Measurements from ENCODE around the gene IQCC.

IQCC gene

DNA sequence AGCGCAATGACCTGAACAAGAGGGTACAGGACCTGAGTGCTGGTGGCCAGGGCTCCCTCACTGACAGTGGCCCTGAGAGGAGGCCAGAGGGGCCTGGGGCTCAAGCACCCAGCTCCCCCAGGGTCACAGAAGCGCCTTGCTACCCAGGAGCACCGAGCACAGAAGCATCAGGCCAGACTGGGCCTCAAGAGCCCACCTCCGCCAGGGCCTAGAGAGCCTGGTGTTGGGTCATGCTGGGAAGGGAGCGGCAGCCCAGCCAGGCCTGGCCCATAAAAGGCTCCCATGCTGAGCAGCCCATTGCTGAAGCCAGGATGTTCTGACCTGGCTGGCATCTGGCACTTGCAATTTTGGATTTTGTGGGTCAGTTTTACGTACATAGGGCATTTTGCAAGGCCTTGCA is 10.5 kb upstream of the IQCC start:
- TF ChIP-seq POLR2AphosphoS5 (IDR thresholded peaks at IDR 0.05; ENCODE audit: low read depth, low read length): peak; percentile 73
- TF ChIP-seq POU2F2 (IDR thresholded peaks at IDR 0.05; ENCODE audit: low read depth, low read length): no peak
- no peak for TF ChIP-seq PAX5 (IDR thresholded peaks at IDR 0.05; ENCODE audit: insufficient read depth, low read length, severe bottlenecking)
- TF ChIP-seq TAF1 (IDR thresholded peaks at IDR 0.05; ENCODE audit: low read depth, low read length): no peak
- no peak for TF ChIP-seq POLR2A (IDR thresholded peaks at IDR 0.05; ENCODE audit: low read depth, low read length)
- TF ChIP-seq SPI1 (IDR thresholded peaks at IDR 0.05; ENCODE audit: low read depth, low read length): no peak
- FAIRE-seq (no peak), DNase-seq (ENCODE audit: insufficient read length, low spot score) (no peak)

DNA sequence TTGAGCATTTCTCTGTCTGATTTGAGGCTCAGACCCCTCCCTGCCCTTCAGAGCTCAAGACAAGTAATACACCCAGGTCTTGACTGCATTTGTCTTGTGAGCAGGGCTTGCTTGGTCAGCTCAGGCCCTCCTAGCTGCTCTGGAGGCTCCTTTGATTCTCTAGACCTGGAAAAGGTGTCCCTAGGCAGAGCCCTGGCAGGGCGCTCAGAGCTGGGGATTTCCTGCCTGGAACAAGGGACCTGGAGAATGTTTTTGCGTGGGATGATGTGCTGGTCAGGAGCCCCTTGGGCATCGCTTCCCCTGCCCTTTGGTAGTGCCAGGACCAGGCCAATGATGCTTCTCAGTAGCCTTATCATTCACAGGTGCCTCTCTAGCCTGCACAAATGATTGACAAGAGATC is 9.9 kb upstream of the IQCC start:
- no peak for TF ChIP-seq POLR2A (IDR thresholded peaks at IDR 0.05; ENCODE audit: low read depth, low read length)
- TF ChIP-seq PAX5 (IDR thresholded peaks at IDR 0.05; ENCODE audit: insufficient read depth, low read length, severe bottlenecking): no peak
- TF ChIP-seq POLR2AphosphoS5 (IDR thresholded peaks at IDR 0.05; ENCODE audit: low read depth, low read length): no peak
- no peak for TF ChIP-seq TAF1 (IDR thresholded peaks at IDR 0.05; ENCODE audit: low read depth, low read length)
- no peak for TF ChIP-seq POU2F2 (IDR thresholded peaks at IDR 0.05; ENCODE audit: low read depth, low read length)
- TF ChIP-seq SPI1 (IDR thresholded peaks at IDR 0.05; ENCODE audit: low read depth, low read length): no peak
- DNase-seq (ENCODE audit: insufficient read length, low spot score) (no peak), FAIRE-seq (no peak)

- DNase-seq (ENCODE audit: insufficient read length, low spot score): no peak
- TF ChIP-seq POU2F2 (IDR thresholded peaks at IDR 0.05; ENCODE audit: low read depth, low read length): no peak
- TF ChIP-seq TAF1 (IDR thresholded peaks at IDR 0.05; ENCODE audit: low read depth, low read length): no peak
- TF ChIP-seq PAX5 (IDR thresholded peaks at IDR 0.05; ENCODE audit: insufficient read depth, low read length, severe bottlenecking): no peak
- peak; percentile 5 for FAIRE-seq
Observed at GRCh38 chr1:32195972-32196823, 9.3 kb upstream of the IQCC start.

- DNase-seq (ENCODE audit: insufficient read length, low spot score): no peak
- FAIRE-seq: no peak
- TF ChIP-seq TAF1 (IDR thresholded peaks at IDR 0.05; ENCODE audit: low read depth, low read length) (no peak), POLR2AphosphoS5 (IDR thresholded peaks at IDR 0.05; ENCODE audit: low read depth, low read length) (peak; percentile 56; the same call in 1 of the 2 replicates), PAX5 (IDR thresholded peaks at IDR 0.05; ENCODE audit: insufficient read depth, low read length, severe bottlenecking) (no peak), POU2F2 (IDR thresholded peaks at IDR 0.05; ENCODE audit: low read depth, low read length) (no peak)
Observed at GRCh38 chr1:32197074-32197473, 8.4 kb upstream of the IQCC start.

DNA sequence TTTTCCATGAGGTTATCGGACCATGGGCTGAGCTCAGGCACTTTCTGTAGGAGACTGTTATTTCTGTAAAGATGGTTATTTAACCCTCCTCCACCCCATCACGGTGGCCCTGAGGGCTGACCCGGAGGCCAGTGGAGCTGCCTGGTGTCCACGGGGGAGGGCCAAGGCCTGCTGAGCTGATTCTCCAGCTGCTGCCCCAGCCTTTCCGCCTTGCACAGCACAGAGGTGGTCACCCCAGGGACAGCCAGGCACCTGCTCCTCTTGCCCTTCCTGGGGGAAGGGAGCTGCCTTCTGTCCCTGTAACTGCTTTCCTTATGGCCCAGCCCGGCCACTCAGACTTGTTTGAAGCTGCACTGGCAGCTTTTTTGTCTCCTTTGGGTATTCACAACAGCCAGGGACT is 7.6 kb upstream of the IQCC start:
- no peak for TF ChIP-seq POLR2A (IDR thresholded peaks at IDR 0.05; ENCODE audit: low read depth, low read length)
- no peak for TF ChIP-seq POLR2AphosphoS5 (IDR thresholded peaks at IDR 0.05; ENCODE audit: low read depth, low read length)
- TF ChIP-seq POU2F2 (IDR thresholded peaks at IDR 0.05; ENCODE audit: low read depth, low read length): no peak
- TF ChIP-seq PAX5 (IDR thresholded peaks at IDR 0.05; ENCODE audit: insufficient read depth, low read length, severe bottlenecking): no peak
- no peak for TF ChIP-seq TAF1 (IDR thresholded peaks at IDR 0.05; ENCODE audit: low read depth, low read length)
- no peak for TF ChIP-seq SPI1 (IDR thresholded peaks at IDR 0.05; ENCODE audit: low read depth, low read length)
- no peak for FAIRE-seq
- no peak for DNase-seq (ENCODE audit: insufficient read length, low spot score)

- no peak for TF ChIP-seq SPI1 (IDR thresholded peaks at IDR 0.05; ENCODE audit: low read depth, low read length)
- peak; percentile 33; the same call in 1 of the 2 replicates for TF ChIP-seq POLR2AphosphoS5 (IDR thresholded peaks at IDR 0.05; ENCODE audit: low read depth, low read length)
- DNase-seq (ENCODE audit: insufficient read length, low spot score) (no peak), FAIRE-seq (no peak)
Observed at GRCh38 chr1:32198237-32199042, 7.0 kb upstream of the IQCC start.

- no peak for TF ChIP-seq SPI1 (IDR thresholded peaks at IDR 0.05; ENCODE audit: low read depth, low read length)
- FAIRE-seq (no peak), DNase-seq (ENCODE audit: insufficient read length, low spot score) (no peak)
Observed at GRCh38 chr1:32199043-32199716, 6.3 kb upstream of the IQCC start.

DNA sequence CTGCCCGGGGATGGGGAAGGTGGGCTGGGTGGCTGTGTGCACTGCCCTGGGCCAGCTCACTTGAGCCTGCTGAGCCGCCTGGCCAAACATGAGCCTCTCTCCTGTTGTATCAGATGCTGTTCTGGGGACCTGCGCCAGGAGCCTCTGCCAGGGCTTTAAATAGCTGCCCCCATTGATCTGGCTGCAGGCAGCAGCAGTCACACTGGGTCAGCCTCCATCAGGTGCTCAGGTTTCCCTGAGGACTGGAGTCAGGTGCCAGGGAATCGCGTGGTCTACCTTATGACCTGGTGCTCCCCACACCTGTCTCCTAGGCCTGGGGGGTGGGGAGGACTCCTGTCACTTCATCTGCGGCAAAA is 5.8 kb upstream of the IQCC start:
- TF ChIP-seq POLR2A (IDR thresholded peaks at IDR 0.05; ENCODE audit: low read depth, low read length) (no peak), POU2F2 (IDR thresholded peaks at IDR 0.05; ENCODE audit: low read depth, low read length) (no peak), POLR2AphosphoS5 (IDR thresholded peaks at IDR 0.05; ENCODE audit: low read depth, low read length) (no peak), PAX5 (IDR thresholded peaks at IDR 0.05; ENCODE audit: insufficient read depth, low read length, severe bottlenecking) (no peak), TAF1 (IDR thresholded peaks at IDR 0.05; ENCODE audit: low read depth, low read length) (no peak), SPI1 (IDR thresholded peaks at IDR 0.05; ENCODE audit: low read depth, low read length) (no peak)
- no peak for FAIRE-seq
- no peak for DNase-seq (ENCODE audit: insufficient read length, low spot score)

DNA sequence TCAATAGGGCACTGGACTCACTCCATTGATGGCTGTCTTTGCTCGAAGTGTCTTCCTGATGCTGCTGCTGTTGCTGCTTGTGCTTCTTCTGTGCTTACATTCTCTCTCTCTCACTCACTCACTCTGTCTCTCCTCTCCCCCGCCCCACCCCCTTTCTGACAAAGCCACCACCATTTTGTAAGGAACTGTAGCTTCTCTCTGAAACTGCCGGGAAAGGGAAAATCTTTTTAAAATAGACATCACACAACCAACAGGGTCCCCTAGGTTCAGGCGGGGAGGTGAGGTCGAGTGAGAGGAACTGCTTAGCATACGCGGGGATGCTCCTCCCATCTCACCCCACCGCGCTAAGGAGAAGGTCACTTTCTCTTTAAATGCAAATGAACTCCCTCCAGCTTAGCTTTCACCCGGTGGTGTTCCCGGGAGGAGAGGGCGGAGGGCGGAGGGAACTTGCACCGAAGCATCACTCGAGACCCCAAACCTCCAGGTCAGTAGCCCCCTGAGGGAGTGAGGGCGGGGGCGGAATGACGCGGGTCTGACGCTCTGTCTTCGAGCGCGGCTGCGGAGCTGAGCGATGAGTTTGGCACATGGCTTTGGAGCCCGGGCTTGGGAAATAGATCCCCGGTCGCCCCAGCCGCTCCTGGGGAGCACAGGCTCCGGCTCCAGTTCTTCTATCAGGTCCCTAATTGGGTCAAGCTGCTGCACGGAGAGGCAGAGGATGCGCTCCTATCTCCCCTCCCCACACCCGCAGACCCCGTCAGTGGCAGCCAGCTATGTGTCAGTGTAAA is 5.1 kb upstream of the IQCC start, which contains the start of gene CCDC28B:
Gene CCDC28B (plus strand): TSS at position 370 of the 785 bp plus-strand sequence. CDS start 1,341 bp downstream, outside the sequence.
- TF ChIP-seq POLR2AphosphoS5 (IDR thresholded peaks at IDR 0.05; ENCODE audit: low read depth, low read length) (no peak; the same call in 1 of the 2 replicates), TAF1 (IDR thresholded peaks at IDR 0.05; ENCODE audit: low read depth, low read length) (no peak), POU2F2 (IDR thresholded peaks at IDR 0.05; ENCODE audit: low read depth, low read length) (peak; percentile 98), PAX5 (IDR thresholded peaks at IDR 0.05; ENCODE audit: insufficient read depth, low read length, severe bottlenecking) (no peak), SPI1 (IDR thresholded peaks at IDR 0.05; ENCODE audit: low read depth, low read length) (peak; percentile 61), POLR2A (IDR thresholded peaks at IDR 0.05; ENCODE audit: low read depth, low read length) (no peak)
- FAIRE-seq (peak; percentile 90), DNase-seq (ENCODE audit: insufficient read length, low spot score) (peak; percentile 71)
